ENCODE results near the gene TPP1.

TPP1 gene

DNA sequence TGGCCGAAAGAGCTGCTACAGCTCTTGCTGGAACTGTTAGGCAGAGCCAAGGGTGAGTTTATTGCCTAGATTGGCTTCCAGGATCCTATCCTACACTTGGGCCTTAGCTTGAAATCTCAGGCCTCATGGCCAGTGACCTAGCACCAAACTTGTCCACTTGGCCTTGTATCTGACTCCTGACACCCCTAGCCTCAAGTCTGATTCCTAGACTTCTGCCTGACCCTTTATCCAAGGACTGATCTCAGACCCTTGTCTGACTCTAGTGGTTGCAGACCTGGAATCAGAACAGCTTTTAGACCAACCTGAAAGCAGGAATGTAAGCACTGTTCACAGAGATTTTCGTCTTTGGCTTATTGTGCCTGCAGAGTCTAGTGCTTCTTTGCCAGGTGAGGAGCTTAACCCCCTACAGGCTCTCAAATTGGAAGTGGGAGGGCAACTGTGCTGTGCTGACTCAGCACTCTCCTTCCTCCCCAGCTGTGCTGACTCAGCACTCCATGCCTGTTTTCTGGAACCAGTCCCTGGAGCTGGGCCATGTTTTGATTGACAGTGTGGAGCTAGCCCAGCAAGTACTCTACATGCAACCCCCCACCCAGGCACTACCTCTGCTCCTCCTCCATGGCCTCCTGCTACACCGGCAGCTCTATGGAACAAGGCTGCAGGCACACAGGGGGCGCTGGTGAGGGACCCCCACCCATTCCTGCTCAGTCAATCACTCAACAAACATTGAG is 50.9 kb downstream of the TPP1 start:
- peak; percentile 76 for DNase-seq (ENCODE audit: low read depth)
- no peak overlapping the region for H3K4me3 ChIP-seq (ENCODE audit: low read depth, low read length)
- TF ChIP-seq, protein P1, sequence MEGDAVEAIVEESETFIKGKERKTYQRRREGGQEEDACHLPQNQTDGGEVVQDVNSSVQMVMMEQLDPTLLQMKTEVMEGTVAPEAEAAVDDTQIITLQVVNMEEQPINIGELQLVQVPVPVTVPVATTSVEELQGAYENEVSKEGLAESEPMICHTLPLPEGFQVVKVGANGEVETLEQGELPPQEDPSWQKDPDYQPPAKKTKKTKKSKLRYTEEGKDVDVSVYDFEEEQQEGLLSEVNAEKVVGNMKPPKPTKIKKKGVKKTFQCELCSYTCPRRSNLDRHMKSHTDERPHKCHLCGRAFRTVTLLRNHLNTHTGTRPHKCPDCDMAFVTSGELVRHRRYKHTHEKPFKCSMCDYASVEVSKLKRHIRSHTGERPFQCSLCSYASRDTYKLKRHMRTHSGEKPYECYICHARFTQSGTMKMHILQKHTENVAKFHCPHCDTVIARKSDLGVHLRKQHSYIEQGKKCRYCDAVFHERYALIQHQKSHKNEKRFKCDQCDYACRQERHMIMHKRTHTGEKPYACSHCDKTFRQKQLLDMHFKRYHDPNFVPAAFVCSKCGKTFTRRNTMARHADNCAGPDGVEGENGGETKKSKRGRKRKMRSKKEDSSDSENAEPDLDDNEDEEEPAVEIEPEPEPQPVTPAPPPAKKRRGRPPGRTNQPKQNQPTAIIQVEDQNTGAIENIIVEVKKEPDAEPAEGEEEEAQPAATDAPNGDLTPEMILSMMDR (IDR thresholded peaks at IDR 0.05; ENCODE audit: control insufficient read depth, extremely low read depth, insufficient read depth), result no peak

DNA sequence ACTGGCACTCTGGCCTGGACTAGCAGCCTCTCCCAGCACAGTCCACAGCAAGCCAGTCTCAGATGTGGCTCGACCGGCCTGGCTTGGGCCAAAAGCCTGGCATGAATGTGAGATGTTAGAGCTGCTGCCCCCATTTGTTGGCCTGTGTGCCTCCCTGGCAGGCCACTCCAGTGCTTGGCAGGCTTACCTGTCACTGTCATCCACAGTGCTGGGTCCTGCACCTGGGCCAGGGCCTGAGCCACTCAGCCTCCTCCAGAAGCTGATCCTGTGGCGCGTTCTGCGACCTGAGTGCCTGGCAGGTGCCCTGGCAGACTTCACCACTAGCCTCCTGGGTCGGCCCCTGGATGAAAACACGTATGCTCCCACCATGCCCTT is 51.9 kb downstream of the TPP1 start:
- no peak overlapping the region for H3K4me3 ChIP-seq (ENCODE audit: low read depth, low read length)
- TF ChIP-seq, protein P1 (IDR thresholded peaks at IDR 0.05; ENCODE audit: control insufficient read depth, extremely low read depth, insufficient read depth), result no peak
- DNase-seq (ENCODE audit: low read depth), result peak; percentile 75

DNA sequence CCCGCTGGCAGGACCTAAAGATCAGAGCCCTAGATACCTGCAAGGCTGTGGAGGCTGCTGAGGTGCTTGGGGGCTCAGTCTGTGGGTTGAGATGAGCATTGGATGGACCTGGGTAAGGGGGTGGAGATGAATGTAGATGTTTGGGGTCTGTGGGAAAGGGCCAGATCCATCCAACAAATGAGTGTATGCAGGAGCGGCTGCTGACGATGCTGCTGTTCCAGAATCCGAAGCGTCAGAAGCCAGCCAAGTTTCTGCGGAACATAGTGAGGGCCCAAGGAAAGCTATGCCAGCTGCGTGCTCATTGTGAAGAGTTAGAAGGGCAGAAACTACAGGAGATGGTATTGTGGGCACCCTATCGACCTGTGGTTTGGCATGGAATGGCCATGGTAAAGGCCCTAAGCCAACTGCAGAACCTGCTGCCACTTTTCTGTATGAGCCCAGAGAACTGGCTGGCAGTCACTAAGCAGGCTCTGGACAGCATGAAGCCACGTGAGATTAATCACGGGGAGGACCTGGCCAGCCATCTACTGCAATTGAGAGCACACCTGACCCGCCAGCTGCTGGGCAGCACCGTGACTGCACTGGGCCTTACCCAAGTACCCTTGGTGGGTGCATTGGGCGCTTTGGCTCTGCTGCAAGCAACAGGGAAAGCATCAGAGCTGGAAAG is 52.4 kb downstream of the TPP1 start:
- no peak overlapping the region for H3K4me3 ChIP-seq (ENCODE audit: low read depth, low read length)
- TF ChIP-seq, protein P1 (IDR thresholded peaks at IDR 0.05; ENCODE audit: control insufficient read depth, extremely low read depth, insufficient read depth), result no peak
- no peak for DNase-seq (ENCODE audit: low read depth)

DNA sequence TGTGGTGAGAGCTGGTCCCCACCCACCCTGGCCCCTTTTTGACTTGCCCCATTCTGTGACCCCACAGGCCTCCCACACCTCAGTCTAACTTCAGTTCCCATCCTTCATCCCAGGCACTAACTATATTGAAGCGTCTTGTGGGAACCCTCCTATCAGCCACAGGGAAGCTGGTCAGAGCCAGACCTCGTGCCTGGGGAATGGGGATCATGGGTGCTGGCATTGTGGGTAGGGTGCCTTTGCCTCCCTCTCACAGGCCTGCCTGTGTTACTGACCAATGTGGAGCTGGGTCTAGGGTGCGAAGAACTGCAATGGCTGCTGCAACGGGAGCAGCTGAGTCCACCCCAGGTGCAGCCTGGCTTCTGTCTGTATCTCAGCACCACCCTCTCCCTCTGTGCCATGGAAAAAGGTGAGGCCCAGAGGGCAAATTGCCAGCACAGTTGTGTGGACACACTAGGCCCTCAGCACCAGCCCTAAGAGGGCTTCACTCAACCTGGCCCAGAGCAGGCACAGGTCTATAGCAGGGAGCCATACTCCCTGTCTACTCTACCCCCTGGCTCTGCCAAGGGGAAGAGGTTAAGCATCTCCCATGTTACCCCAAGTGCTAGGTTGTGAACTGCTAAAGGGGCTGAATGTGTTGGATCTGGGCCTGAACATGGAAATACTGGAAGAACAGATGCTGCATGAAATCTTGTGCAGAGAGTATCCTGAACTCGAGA is 53.1 kb downstream of the TPP1 start:
- H3K4me3 ChIP-seq (ENCODE audit: low read depth, low read length), result no peak overlapping the region
- DNase-seq (ENCODE audit: low read depth), result no peak
- TF ChIP-seq, protein P1 (IDR thresholded peaks at IDR 0.05; ENCODE audit: control insufficient read depth, extremely low read depth, insufficient read depth), result no peak

DNA sequence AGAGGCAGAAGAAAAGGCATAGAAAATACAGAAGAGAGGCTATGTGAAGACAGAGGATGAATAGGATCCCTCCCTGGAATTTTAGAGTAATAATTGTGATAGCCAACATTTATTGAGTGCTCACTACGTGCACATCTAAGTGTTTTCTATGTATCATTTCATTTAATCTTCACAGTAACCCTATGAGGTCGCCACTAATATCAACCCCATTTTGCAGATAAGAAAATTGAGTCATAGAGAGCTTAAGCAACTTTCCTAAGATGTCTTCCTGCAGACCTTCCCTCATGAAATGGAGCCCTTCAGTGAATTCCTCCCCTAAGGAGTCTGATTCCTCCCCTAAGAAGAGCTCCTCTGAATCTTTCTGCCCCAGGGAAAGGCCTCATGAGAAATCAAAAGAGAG is 53.9 kb downstream of the TPP1 start:
- no peak for DNase-seq (ENCODE audit: low read depth)
- no peak overlapping the region for H3K4me3 ChIP-seq (ENCODE audit: low read depth, low read length)
- TF ChIP-seq, protein P1 (IDR thresholded peaks at IDR 0.05; ENCODE audit: control insufficient read depth, extremely low read depth, insufficient read depth), result no peak

DNA sequence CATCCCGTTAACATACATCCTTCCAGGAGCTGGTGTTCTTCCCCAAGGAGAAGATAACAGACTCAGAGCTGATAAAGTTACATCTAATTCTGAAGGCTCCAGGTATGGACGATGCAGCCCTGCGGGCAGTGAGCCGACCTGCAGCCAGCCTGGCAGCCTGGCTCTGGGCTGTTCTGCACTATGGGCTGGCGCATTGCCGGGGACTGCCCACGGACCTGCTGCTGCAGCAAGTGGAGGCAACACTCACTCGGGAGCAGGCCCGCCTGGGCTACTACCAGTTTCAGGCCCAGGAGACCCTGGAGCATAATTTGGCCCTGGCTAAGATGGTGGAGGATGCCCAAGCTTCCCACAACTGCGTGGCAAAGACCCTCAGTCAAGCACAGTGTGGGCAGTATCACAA is 55.6 kb downstream of the TPP1 start:
- H3K4me3 ChIP-seq (ENCODE audit: low read depth, low read length), result no peak overlapping the region
- no peak for DNase-seq (ENCODE audit: low read depth)
- TF ChIP-seq, protein P1 (IDR thresholded peaks at IDR 0.05; ENCODE audit: control insufficient read depth, extremely low read depth, insufficient read depth), result no peak

Measured in LNCaP clone FGC (cell line).